Neural cell (in vitro differentiated cells): ENCODE data around the gene PLEKHF1.

Source experiments
- TF ChIP-seq, protein P1 (sequence below): fragments of 450-650 bp; IDR thresholded peaks from 2 replicates; pipeline ENCODE4 v1.5.1; 2014; ENCODE audit warnings: antibody characterized with exemption, mild to moderate bottlenecking, moderate library complexity; ENCODE audit not compliant: poor library complexity, severe bottlenecking
- TF ChIP-seq, protein P2 (sequence below): IDR thresholded peaks from 2 replicates; pipeline ENCODE4 v1.6.1; 2012; ENCODE audit warnings: borderline replicate concordance

DNA sequence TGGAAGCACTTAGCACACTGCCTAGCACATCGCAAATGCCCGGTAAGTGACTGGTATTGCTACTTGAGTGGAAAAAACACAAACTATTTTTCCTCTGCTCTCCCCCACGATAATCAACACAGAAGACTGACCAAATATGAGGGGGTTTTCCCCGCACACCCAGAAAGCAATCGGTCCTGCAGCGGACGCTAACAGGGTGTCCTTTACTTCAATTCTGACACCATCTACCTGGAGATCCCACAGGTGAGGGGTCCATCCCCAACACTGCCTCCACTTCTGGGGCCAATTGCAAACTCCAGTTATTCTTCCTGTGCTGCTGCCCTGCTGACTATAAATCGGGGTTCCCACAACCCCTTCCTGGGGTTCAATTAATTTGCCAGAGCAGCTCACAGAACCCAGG, 26.2 kb upstream of the PLEKHF1 start:
- TF ChIP-seq, protein P1, sequence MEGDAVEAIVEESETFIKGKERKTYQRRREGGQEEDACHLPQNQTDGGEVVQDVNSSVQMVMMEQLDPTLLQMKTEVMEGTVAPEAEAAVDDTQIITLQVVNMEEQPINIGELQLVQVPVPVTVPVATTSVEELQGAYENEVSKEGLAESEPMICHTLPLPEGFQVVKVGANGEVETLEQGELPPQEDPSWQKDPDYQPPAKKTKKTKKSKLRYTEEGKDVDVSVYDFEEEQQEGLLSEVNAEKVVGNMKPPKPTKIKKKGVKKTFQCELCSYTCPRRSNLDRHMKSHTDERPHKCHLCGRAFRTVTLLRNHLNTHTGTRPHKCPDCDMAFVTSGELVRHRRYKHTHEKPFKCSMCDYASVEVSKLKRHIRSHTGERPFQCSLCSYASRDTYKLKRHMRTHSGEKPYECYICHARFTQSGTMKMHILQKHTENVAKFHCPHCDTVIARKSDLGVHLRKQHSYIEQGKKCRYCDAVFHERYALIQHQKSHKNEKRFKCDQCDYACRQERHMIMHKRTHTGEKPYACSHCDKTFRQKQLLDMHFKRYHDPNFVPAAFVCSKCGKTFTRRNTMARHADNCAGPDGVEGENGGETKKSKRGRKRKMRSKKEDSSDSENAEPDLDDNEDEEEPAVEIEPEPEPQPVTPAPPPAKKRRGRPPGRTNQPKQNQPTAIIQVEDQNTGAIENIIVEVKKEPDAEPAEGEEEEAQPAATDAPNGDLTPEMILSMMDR = no peak
- TF ChIP-seq, protein P2, sequence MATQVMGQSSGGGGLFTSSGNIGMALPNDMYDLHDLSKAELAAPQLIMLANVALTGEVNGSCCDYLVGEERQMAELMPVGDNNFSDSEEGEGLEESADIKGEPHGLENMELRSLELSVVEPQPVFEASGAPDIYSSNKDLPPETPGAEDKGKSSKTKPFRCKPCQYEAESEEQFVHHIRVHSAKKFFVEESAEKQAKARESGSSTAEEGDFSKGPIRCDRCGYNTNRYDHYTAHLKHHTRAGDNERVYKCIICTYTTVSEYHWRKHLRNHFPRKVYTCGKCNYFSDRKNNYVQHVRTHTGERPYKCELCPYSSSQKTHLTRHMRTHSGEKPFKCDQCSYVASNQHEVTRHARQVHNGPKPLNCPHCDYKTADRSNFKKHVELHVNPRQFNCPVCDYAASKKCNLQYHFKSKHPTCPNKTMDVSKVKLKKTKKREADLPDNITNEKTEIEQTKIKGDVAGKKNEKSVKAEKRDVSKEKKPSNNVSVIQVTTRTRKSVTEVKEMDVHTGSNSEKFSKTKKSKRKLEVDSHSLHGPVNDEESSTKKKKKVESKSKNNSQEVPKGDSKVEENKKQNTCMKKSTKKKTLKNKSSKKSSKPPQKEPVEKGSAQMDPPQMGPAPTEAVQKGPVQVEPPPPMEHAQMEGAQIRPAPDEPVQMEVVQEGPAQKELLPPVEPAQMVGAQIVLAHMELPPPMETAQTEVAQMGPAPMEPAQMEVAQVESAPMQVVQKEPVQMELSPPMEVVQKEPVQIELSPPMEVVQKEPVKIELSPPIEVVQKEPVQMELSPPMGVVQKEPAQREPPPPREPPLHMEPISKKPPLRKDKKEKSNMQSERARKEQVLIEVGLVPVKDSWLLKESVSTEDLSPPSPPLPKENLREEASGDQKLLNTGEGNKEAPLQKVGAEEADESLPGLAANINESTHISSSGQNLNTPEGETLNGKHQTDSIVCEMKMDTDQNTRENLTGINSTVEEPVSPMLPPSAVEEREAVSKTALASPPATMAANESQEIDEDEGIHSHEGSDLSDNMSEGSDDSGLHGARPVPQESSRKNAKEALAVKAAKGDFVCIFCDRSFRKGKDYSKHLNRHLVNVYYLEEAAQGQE = no peak
